Endothelial cell of umbilical vein (primary cell): ENCODE data around the gene METTL24.

Source experiments
- EZH2 ChIP-seq: IDR thresholded peaks from 2 replicates; pipeline ENCODE4 v1.6.1; 2012; ENCODE audit warnings: borderline replicate concordance, low read depth, mild to moderate bottlenecking, moderate library complexity, low read length, inconsistent platforms; ENCODE audit not compliant: severe bottlenecking
- FOS ChIP-seq: IDR thresholded peaks from 2 replicates; pipeline ENCODE4 v1.6.1; 2011; ENCODE audit warnings: mild to moderate bottlenecking, low read length, moderate library complexity, borderline replicate concordance; ENCODE audit not compliant: insufficient read depth
- TF ChIP-seq, protein P1 (sequence below), 2 donors: IDR thresholded peaks; 1 replicate in 1 of 2; 2 replicates in 1 of 2; pipeline ENCODE4 v1.5.1; 2011; ENCODE audit warnings: low read length in 2 of 2, mild to moderate bottlenecking in 2 of 2, moderate library complexity in 2 of 2, control low read depth in 1 of 2, inconsistent platforms in 1 of 2, low read depth in 1 of 2; ENCODE audit not compliant: insufficient read depth in 1 of 2; ENCODE audit errors: extremely low read depth in 1 of 2

DNA sequence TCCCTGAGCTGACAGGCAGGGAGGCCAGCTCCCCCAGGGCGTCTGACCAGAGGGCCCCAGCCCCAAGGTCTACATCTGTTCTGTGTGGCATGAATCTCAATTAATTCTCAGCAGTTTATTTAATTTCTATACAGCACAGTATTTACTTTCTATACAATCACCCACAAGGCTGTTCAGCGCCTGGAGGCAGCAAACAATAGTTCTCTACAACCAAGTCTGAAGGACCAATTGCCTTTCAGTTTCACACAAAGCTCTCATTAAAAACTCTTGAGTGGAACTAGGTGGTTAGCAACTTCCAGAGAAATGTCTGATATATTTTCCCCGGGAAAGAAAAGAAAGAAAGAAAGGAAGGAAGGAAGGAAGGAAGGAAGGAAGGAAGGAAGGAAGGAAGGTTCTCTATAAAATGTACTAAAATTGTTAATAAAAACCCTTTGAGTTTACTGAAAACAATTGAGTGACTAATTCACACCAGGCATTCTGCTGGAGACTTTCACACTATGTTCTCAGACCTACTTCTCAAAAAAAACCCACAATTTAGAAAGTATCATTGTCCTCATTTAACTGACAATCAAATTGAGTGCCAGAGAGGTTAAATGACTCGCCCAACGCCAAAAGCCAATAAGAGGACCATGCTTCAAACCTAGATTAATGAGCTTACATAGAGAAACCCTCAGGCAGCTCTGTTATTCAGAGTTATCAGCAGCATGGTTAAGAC, 62.5 kb downstream of the METTL24 start:
- TF ChIP-seq, protein P1, sequence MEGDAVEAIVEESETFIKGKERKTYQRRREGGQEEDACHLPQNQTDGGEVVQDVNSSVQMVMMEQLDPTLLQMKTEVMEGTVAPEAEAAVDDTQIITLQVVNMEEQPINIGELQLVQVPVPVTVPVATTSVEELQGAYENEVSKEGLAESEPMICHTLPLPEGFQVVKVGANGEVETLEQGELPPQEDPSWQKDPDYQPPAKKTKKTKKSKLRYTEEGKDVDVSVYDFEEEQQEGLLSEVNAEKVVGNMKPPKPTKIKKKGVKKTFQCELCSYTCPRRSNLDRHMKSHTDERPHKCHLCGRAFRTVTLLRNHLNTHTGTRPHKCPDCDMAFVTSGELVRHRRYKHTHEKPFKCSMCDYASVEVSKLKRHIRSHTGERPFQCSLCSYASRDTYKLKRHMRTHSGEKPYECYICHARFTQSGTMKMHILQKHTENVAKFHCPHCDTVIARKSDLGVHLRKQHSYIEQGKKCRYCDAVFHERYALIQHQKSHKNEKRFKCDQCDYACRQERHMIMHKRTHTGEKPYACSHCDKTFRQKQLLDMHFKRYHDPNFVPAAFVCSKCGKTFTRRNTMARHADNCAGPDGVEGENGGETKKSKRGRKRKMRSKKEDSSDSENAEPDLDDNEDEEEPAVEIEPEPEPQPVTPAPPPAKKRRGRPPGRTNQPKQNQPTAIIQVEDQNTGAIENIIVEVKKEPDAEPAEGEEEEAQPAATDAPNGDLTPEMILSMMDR (IDR thresholded peaks at IDR 0.05; ENCODE audit: extremely low read depth in 1 of 2, insufficient read depth in 1 of 2, low read depth in 1 of 2, low read length in 2 of 2): no peak
- TF ChIP-seq FOS: no peak
- TF ChIP-seq EZH2: no peak
